Neural crest cell (in vitro differentiated cells): ENCODE measurements around the gene DECR2. TPM values are rescaled to one million over a fixed set of nuclear protein-coding genes. Genes with fewer than 3 reads are reported as not detected.
"Not testable (repeated sequence)": the region's sequence is repeated elsewhere in the genome, so short reads cannot be mapped to it uniquely, and the experiment has no call there.

ENCODE experiments used
- DNase-seq: peaks from one replicate; pipeline ENCODE4 v3.0.0; 2021; ENCODE audit warnings: low read depth, mixed read lengths, low spot score
- H3K27ac Mint-ChIP-seq: one replicate; pipeline ENCODE4 v1.8.0; 2021; ENCODE audit warnings: mild to moderate bottlenecking, mixed read lengths; ENCODE audit not compliant: unreplicated experiment
- H3K27me3 Mint-ChIP-seq: 2 replicates; pipeline ENCODE4 v1.8.0; 2021; ENCODE audit warnings: low read depth, mild to moderate bottlenecking, mixed read lengths
- H3K36me3 Mint-ChIP-seq: 2 replicates; pipeline ENCODE4 v1.8.0; 2021; ENCODE audit warnings: low read depth, mild to moderate bottlenecking, mixed read lengths
- H3K4me1 Mint-ChIP-seq: 2 replicates; pipeline ENCODE4 v1.8.0; 2021; ENCODE audit warnings: mixed read lengths
- H3K4me3 Mint-ChIP-seq: one replicate; pipeline ENCODE4 v1.8.0; 2021; ENCODE audit warnings: mild to moderate bottlenecking, mixed read lengths
- H3K9me3 Mint-ChIP-seq: 2 replicates; pipeline ENCODE4 v1.8.0; 2021; ENCODE audit warnings: mixed read lengths
- CTCF ChIP-seq: fragments of 200-600 bp; sonication (generic); conservative IDR thresholded peaks from 2 replicates; pipeline ENCODE4 v1.5.0; 2021; ENCODE audit warnings: antibody characterized with exemption, mild to moderate bottlenecking
- total RNA-seq: library from RNA; stranded (reverse); gene quantifications from 2 replicates; pipeline ENCODE4 v1.2.1, GENCODE V29; 2021

DECR2 gene
- total RNA-seq, 1 donor from 2014 or later: 22.4 TPM

- H3K4me3 Mint-ChIP-seq: peak within 1 kb of the TSS; percentile 82
- no peak for DNase-seq
- H3K27ac Mint-ChIP-seq: no peak within 1 kb of the TSS
- H3K9me3 Mint-ChIP-seq: no peaks in the 10 kb centered on the region
- peaks cover 35% of the 10 kb centered on the region for H3K4me1 Mint-ChIP-seq
- H3K36me3 Mint-ChIP-seq: no peaks in the 10 kb centered on the region
- no peak for TF ChIP-seq CTCF
- H3K27me3 Mint-ChIP-seq: peaks cover 14% of the 10 kb centered on the region
Observed at GRCh38 chr16:381789-382717, 19.6 kb upstream of the DECR2 start, which contains the start of gene PGAP6. Gene PGAP6, minus strand, starts transcription at chr16:381978. Its CDS starts 157 bp downstream, at chr16:381821.

- no peaks in the 10 kb centered on the region for H3K9me3 Mint-ChIP-seq
- peaks cover 46% of the 10 kb centered on the region for H3K4me1 Mint-ChIP-seq
- H3K4me3 Mint-ChIP-seq: peak overlapping the region; percentile 82
- peaks cover 18% of the 10 kb centered on the region for H3K27me3 Mint-ChIP-seq
- DNase-seq: no peak
- H3K27ac Mint-ChIP-seq: peak overlapping the region; percentile 94
- TF ChIP-seq CTCF: no peak
- H3K36me3 Mint-ChIP-seq: no peaks in the 10 kb centered on the region
Observed at GRCh38 chr16:383326-384051, 18.2 kb upstream of the DECR2 start.

- DNase-seq: peak; percentile 36
- peaks cover 18% of the 10 kb centered on the region for H3K27me3 Mint-ChIP-seq
- peak overlapping the region; percentile 98 for H3K27ac Mint-ChIP-seq
- H3K4me3 Mint-ChIP-seq: peak overlapping the region; percentile 81
- TF ChIP-seq CTCF: no peak
- H3K36me3 Mint-ChIP-seq: no peaks in the 10 kb centered on the region
- H3K9me3 Mint-ChIP-seq: no peaks in the 10 kb centered on the region
- H3K4me1 Mint-ChIP-seq: peaks cover 46% of the 10 kb centered on the region
Observed at GRCh38 chr16:386641-387156, 15.0 kb upstream of the DECR2 start.

DNA sequence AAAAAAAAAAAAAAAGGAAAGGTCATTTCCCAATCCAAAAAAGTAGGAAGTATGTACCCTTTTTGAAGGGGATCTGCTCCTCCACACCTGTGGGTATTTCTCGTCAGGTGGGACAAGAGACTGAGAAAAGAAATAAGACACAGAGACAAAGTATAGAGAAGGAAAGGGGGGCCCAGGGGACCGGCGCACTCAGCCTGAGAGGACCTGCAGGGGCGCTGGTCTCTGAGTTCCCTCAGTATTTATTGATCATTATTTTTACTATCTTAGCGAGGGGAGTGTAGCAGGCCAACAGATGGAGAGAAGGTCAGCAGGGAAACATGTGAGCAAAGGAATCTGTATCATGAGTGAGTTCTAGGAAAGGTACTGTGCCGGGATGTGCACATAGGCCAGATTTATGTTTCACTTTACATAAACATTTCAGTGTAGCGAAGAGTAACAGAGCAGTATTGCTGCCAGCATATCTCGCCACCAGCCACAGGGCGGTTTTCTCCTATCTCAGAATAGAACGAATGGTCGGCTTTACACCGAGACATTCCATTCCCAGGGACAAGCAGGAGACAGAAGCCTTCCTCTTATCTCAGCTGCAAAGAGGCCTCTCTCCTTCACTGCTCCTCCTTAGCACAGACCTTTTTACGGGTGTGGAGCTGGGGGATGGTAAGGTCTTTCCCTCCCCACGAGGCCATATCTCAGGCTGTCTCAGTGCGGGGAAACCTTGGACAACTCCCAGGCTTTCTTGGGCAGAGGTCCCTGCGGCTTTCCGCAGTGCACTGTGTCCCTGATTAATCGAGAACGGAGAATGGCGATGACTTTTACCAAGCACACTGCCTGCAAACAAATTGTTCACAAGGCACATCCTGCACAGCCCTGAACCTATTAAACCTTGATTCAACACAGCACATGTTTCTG, 13.7 kb upstream of the DECR2 start:
- peaks cover 11% of the 10 kb centered on the region for H3K27me3 Mint-ChIP-seq
- H3K27ac Mint-ChIP-seq, H3K36me3 Mint-ChIP-seq, DNase-seq, H3K9me3 Mint-ChIP-seq: not testable (repeated sequence)
- peak overlapping the region; percentile 78 for H3K4me3 Mint-ChIP-seq
- H3K4me1 Mint-ChIP-seq: peaks cover 39% of the 10 kb centered on the region
- peak; percentile 31 for TF ChIP-seq CTCF

- H3K4me3 Mint-ChIP-seq: no peak overlapping the region
- DNase-seq: no peak
- peaks cover 2% of the 10 kb centered on the region for H3K9me3 Mint-ChIP-seq
- H3K36me3 Mint-ChIP-seq: peaks cover 2% of the 10 kb centered on the region
- H3K27me3 Mint-ChIP-seq: peaks cover 4% of the 10 kb centered on the region
- peaks cover 25% of the 10 kb centered on the region for H3K4me1 Mint-ChIP-seq
- no peak for TF ChIP-seq CTCF
- H3K27ac Mint-ChIP-seq: no peak overlapping the region
Observed at GRCh38 chr16:389352-389751, 12.3 kb upstream of the DECR2 start.
